ENCODE results near the gene IRGQ.

GRCh38 chr19:43574424-43575155 is 21.3 kb downstream of the IRGQ start:
- TF ChIP-seq CTCF (IDR thresholded peaks at IDR 0.05) (no peak), POLR2A (IDR thresholded peaks at IDR 0.05) (no peak)
